K562 (cell line): ENCODE data around the gene RPL11. TPM values are rescaled to one million over a fixed set of nuclear protein-coding genes. Genes with fewer than 3 reads are reported as not detected.
A peak's percentile ranks its signal among the peaks of the same experiment; 100 is the strongest.

Source experiments
- NR2C2 ChIP-seq, 2 experiments: fragments of 200-800 bp in 1 of 2; sonication (Bioruptor generic) in 1 of 2; sonication (generic) in 1 of 2; formaldehyde crosslinking in 1 of 2; IDR thresholded peaks; 2 replicates each; pipeline versions ENCODE4 v1.6.1 to v1.8.0; 2016 to 2022; ENCODE audit warnings: mild to moderate bottlenecking in 1 of 2, missing compliant biosample characterization in 1 of 2, missing genetic modification characterization in 1 of 2, missing genetic modification reagents in 1 of 2
- ZBTB40 ChIP-seq, 2 experiments: fragments of 450-650 bp in 1 of 2; sonication (generic) in 1 of 2; formaldehyde crosslinking in 1 of 2; IDR thresholded peaks; 2 replicates each; pipeline versions ENCODE4 v1.7.1 to v1.9.0; 2016 to 2022; ENCODE audit warnings: inconsistent platforms in 1 of 2, mild to moderate bottlenecking in 1 of 2, missing genetic modification reagents in 1 of 2
- ZNF609 ChIP-seq: sonication (generic); formaldehyde crosslinking; IDR thresholded peaks from 2 replicates; pipeline ENCODE4 v1.8.1; 2023; ENCODE audit warnings: missing genetic modification reagents, mild to moderate bottlenecking, borderline replicate concordance
- polyA plus RNA-seq, 8 experiments: library from polyadenylated mRNA; depleted of rRNA in 4 of 8; stranded (reverse) in 5 of 8; unstranded in 3 of 8; fragments of >200 nt; fragmentation: Nextera tagmentation in 2 of 8; fragmentation: Illumina TruSeq in 1 of 8; extraction: Ambion mirVana in 2 of 8; extraction: Trizol in 1 of 8; gene quantifications; 2 replicates each; pipeline versions ENCODE4 v1.2.1 to v1.2.3, GENCODE V29; 2011 to 2014; ENCODE audit warnings: inconsistent platforms in 1 of 8, missing spikeins in 1 of 8
- total RNA-seq, 7 experiments: library from RNA; depleted of rRNA in 6 of 7; stranded (reverse); fragments of >200 nt in 6 of 7; fragmentation: Illumina TruSeq in 2 of 7; extraction: Trizol in 2 of 7; gene quantifications; 2 replicates each; pipeline versions ENCODE4 v1.2.1 to v1.2.3, GENCODE V29; 2011 to 2021; ENCODE audit warnings: low replicate concordance in 1 of 7
- TF ChIP-seq, protein P1 (sequence below): sonication (generic); formaldehyde crosslinking; IDR thresholded peaks from 2 replicates; pipeline ENCODE4 v1.8.0; 2022; ENCODE audit warnings: mild to moderate bottlenecking, missing genetic modification reagents

Gene RPL11
- total and polyA plus RNA-seq, 9 of the 15 experiments (the other 6 are each of a cell fraction or from before 2014, with no cell fraction given): 1,781 to 4,526 (median 3,111) TPM

GRCh38 chr1:23743287-23744152 is 51.9 kb downstream of the RPL11 start, which contains the start of gene ELOA (continued):
- TF ChIP-seq, protein P1, sequence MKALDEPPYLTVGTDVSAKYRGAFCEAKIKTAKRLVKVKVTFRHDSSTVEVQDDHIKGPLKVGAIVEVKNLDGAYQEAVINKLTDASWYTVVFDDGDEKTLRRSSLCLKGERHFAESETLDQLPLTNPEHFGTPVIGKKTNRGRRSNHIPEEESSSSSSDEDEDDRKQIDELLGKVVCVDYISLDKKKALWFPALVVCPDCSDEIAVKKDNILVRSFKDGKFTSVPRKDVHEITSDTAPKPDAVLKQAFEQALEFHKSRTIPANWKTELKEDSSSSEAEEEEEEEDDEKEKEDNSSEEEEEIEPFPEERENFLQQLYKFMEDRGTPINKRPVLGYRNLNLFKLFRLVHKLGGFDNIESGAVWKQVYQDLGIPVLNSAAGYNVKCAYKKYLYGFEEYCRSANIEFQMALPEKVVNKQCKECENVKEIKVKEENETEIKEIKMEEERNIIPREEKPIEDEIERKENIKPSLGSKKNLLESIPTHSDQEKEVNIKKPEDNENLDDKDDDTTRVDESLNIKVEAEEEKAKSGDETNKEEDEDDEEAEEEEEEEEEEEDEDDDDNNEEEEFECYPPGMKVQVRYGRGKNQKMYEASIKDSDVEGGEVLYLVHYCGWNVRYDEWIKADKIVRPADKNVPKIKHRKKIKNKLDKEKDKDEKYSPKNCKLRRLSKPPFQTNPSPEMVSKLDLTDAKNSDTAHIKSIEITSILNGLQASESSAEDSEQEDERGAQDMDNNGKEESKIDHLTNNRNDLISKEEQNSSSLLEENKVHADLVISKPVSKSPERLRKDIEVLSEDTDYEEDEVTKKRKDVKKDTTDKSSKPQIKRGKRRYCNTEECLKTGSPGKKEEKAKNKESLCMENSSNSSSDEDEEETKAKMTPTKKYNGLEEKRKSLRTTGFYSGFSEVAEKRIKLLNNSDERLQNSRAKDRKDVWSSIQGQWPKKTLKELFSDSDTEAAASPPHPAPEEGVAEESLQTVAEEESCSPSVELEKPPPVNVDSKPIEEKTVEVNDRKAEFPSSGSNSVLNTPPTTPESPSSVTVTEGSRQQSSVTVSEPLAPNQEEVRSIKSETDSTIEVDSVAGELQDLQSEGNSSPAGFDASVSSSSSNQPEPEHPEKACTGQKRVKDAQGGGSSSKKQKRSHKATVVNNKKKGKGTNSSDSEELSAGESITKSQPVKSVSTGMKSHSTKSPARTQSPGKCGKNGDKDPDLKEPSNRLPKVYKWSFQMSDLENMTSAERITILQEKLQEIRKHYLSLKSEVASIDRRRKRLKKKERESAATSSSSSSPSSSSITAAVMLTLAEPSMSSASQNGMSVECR: peak; percentile 98
- TF ChIP-seq ZBTB40 (IDR thresholded peaks at IDR 0.05) (peak; percentile 91), ZBTB40 (CRISPR knock-in tag; IDR thresholded peaks at IDR 0.05) (no peak), NR2C2 (CRISPR knock-in tag; IDR thresholded peaks at IDR 0.05) (peak; percentile 59; the same call in 1 of the 2 replicates), NR2C2 (tag; IDR thresholded peaks at IDR 0.05) (no peak; the same call in 1 of the 2 replicates), ZNF609 (CRISPR knock-in tag) (0 out of 2 replicates have a peak, but pooled peaks have one; percentile 10)
